ENCODE results near the gene HSD3B7. TPM values are rescaled to one million over a fixed set of nuclear protein-coding genes. Genes with fewer than 3 reads are reported as not detected.

Gene HSD3B7
- polyA plus RNA-seq, 1 donor (not counting 4 experiments of a cell fraction or from before 2014, with no cell fraction given) = 2.0 TPM

DNA sequence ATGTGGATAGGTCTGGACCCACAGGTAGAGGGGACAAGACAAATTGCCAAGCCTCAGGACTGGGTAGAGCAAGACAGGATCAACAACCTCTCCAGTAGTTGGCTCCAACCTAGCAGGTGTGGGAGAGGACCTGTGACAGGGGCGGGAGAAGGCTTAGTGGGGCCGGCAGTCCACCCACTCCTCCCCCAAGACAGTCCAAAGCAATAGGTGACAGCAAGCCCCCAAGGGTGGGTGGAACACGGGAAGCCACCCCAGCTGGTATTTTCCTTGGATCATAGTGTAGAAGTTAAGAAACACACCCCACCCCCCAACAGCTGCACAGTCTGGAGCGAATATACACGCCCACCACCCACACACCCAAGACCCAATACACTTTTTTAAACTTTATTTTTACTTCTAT is 44.3 kb downstream of the HSD3B7 start:
- DNase-seq (ENCODE audit: low read depth, low spot score) (no peak), FAIRE-seq (no peak)
- peaks cover 7% of the 10 kb centered on the region for H3K4me1 ChIP-seq (ENCODE audit: control insufficient read depth, extremely low read depth, insufficient read depth, low read length)
- H4K20me1 ChIP-seq (ENCODE audit: control insufficient read depth, extremely low read depth, insufficient read depth, low read length) = peaks cover 1% of the 10 kb centered on the region
- H3K27ac ChIP-seq (ENCODE audit: control insufficient read depth, insufficient read depth, low read length) = no peak overlapping the region
- dilution Hi-C loops (cut with MboI; ENCODE audit: extremely low pct_ligation_motif_present, low sequenced_read_pairs) = no loop called here
- TF ChIP-seq, protein P1, sequence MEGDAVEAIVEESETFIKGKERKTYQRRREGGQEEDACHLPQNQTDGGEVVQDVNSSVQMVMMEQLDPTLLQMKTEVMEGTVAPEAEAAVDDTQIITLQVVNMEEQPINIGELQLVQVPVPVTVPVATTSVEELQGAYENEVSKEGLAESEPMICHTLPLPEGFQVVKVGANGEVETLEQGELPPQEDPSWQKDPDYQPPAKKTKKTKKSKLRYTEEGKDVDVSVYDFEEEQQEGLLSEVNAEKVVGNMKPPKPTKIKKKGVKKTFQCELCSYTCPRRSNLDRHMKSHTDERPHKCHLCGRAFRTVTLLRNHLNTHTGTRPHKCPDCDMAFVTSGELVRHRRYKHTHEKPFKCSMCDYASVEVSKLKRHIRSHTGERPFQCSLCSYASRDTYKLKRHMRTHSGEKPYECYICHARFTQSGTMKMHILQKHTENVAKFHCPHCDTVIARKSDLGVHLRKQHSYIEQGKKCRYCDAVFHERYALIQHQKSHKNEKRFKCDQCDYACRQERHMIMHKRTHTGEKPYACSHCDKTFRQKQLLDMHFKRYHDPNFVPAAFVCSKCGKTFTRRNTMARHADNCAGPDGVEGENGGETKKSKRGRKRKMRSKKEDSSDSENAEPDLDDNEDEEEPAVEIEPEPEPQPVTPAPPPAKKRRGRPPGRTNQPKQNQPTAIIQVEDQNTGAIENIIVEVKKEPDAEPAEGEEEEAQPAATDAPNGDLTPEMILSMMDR (optimal IDR thresholded peaks at IDR 0.05 in 1 of 3, IDR thresholded peaks at IDR 0.05 in 1 of 3, conservative IDR thresholded peaks at IDR 0.05 in 1 of 3; ENCODE audit: extremely low read depth in 1 of 3, insufficient read depth in 2 of 3, low read length in 3 of 3) = no peak
- no peak for TF ChIP-seq EZH2 (IDR thresholded peaks at IDR 0.05; ENCODE audit: low read length)
- H2AFZ ChIP-seq (ENCODE audit: control insufficient read depth, low read length) = no peak overlapping the region
- no peak overlapping the region for H3K4me3 ChIP-seq (ENCODE audit: control insufficient read depth in 2 of 3, extremely low read depth in 1 of 3, insufficient read depth in 2 of 3, low read depth in 1 of 3, low read length in 3 of 3)
- peaks cover 7% of the 10 kb centered on the region for H3K79me2 ChIP-seq (ENCODE audit: control insufficient read depth, insufficient read depth, low read length)
- no peaks in the 10 kb centered on the region for H3K9me1 ChIP-seq (ENCODE audit: control insufficient read depth, extremely low read depth, insufficient read depth, low read length)
- H3K9me3 ChIP-seq (ENCODE audit: control insufficient read depth, low read depth, low read length) = no peaks in the 10 kb centered on the region
- no peak overlapping the region for H3K4me2 ChIP-seq (ENCODE audit: control insufficient read depth, extremely low read depth, insufficient read depth, low read depth, low read length)
- no peaks in the 10 kb centered on the region for H3K36me3 ChIP-seq (ENCODE audit: control insufficient read depth in 2 of 2, extremely low read depth in 1 of 2, insufficient read depth in 2 of 2, low read length in 2 of 2)
- H3K9ac ChIP-seq (ENCODE audit: control insufficient read depth, extremely low read depth, insufficient read depth, low read length) = no peak overlapping the region
- no peaks in the 10 kb centered on the region for H3K27me3 ChIP-seq (ENCODE audit: control insufficient read depth, extremely low read depth, insufficient read depth, low read length)

DNA sequence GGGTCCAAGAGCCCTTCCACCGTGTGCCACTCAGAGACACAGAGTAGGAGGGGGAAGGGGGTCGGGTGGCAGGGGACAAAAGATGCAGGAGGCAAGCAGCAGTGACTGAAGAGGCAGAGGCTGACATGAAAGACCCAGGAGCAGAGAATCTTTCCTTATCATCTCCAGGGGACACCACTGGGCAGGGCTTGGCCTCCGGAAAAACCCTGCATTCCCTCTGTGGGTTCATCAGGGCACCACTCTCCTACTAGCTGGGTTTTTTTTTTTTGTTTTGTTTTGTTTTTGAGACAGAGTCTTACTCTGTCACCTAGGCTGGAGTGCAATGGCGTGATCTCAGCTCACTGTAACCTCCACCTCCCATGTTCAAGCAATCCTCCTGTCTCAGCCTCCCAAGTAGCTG is 46.3 kb downstream of the HSD3B7 start:
- Histone ChIP-seq H4K20me1 (ENCODE audit: control insufficient read depth, extremely low read depth, insufficient read depth, low read length) (peaks cover 2% of the 10 kb centered on the region), H3K9me3 (ENCODE audit: control insufficient read depth, low read depth, low read length) (no peaks in the 10 kb centered on the region), H3K79me2 (ENCODE audit: control insufficient read depth, insufficient read depth, low read length) (peaks cover 13% of the 10 kb centered on the region), H3K4me2 (ENCODE audit: control insufficient read depth, extremely low read depth, insufficient read depth, low read depth, low read length) (no peak overlapping the region), H3K27me3 (ENCODE audit: control insufficient read depth, extremely low read depth, insufficient read depth, low read length) (no peaks in the 10 kb centered on the region), H3K9ac (ENCODE audit: control insufficient read depth, extremely low read depth, insufficient read depth, low read length) (no peak overlapping the region), H3K4me3 (ENCODE audit: control insufficient read depth in 2 of 3, extremely low read depth in 1 of 3, insufficient read depth in 2 of 3, low read depth in 1 of 3, low read length in 3 of 3) (no peak overlapping the region), H2AFZ (ENCODE audit: control insufficient read depth, low read length) (no peak overlapping the region), H3K9me1 (ENCODE audit: control insufficient read depth, extremely low read depth, insufficient read depth, low read length) (no peaks in the 10 kb centered on the region), H3K36me3 (ENCODE audit: control insufficient read depth in 2 of 2, extremely low read depth in 1 of 2, insufficient read depth in 2 of 2, low read length in 2 of 2) (peaks cover 0 to 7% of the 10 kb centered on the region in 2 experiments), H3K4me1 (ENCODE audit: control insufficient read depth, extremely low read depth, insufficient read depth, low read length) (peaks cover 10% of the 10 kb centered on the region), H3K27ac (ENCODE audit: control insufficient read depth, insufficient read depth, low read length) (no peak overlapping the region)
- DNase-seq (ENCODE audit: low read depth, low spot score) = no peak
- no peak for TF ChIP-seq EZH2 (IDR thresholded peaks at IDR 0.05; ENCODE audit: low read length)
- TF ChIP-seq, protein P1 (optimal IDR thresholded peaks at IDR 0.05 in 1 of 3, IDR thresholded peaks at IDR 0.05 in 1 of 3, conservative IDR thresholded peaks at IDR 0.05 in 1 of 3; ENCODE audit: extremely low read depth in 1 of 3, insufficient read depth in 2 of 3, low read length in 3 of 3) = no peak
- dilution Hi-C loops (cut with MboI; ENCODE audit: extremely low pct_ligation_motif_present, low sequenced_read_pairs) = no loop called here
- FAIRE-seq = no peak
